Measurements from ENCODE around the gene TRIO. TPM values are rescaled to one million over a fixed set of nuclear protein-coding genes. Genes with fewer than 3 reads are reported as not detected.

TRIO gene
- polyA plus RNA-seq, 12 donors, result 152 to 272 (median 172) TPM; not detected in 1

- DNase-seq, result no peak
Measured at GRCh38 chr5:14408969-14409586, 265.9 kb downstream of the TRIO start.

GRCh38 chr5:14410068-14410393, 266.9 kb downstream of the TRIO start:
- no peak for DNase-seq

- peak; percentile 85 for DNase-seq
Measured at GRCh38 chr5:14410394-14411201, 267.5 kb downstream of the TRIO start.

- DNase-seq, result no peak
Measured at GRCh38 chr5:14411216-14411615, 268.1 kb downstream of the TRIO start.

GRCh38 chr5:14413331-14413750, 270.2 kb downstream of the TRIO start:
- no peak for DNase-seq

- DNase-seq, result no peak
Measured at GRCh38 chr5:14414007-14414406, 270.9 kb downstream of the TRIO start.

- DNase-seq, result no peak
Measured at GRCh38 chr5:14414656-14415023, 271.5 kb downstream of the TRIO start.

- no peak for DNase-seq
Measured at GRCh38 chr5:14415024-14415697, 272.0 kb downstream of the TRIO start.

GRCh38 chr5:14415698-14416074, 272.5 kb downstream of the TRIO start:
- DNase-seq, result no peak

- peak; percentile 59 for DNase-seq
Measured at GRCh38 chr5:14416621-14417275, 273.6 kb downstream of the TRIO start.

GRCh38 chr5:14417276-14417730, 274.2 kb downstream of the TRIO start:
- DNase-seq, result no peak

GRCh38 chr5:14417792-14418765, 274.9 kb downstream of the TRIO start:
- DNase-seq, result no peak

GRCh38 chr5:14419686-14420085, 276.5 kb downstream of the TRIO start:
- DNase-seq, result no peak

GRCh38 chr5:14420101-14420811, 277.1 kb downstream of the TRIO start:
- DNase-seq, result no peak

GRCh38 chr5:14421851-14422250, 278.7 kb downstream of the TRIO start:
- no peak for DNase-seq

- DNase-seq, result no peak
Measured at GRCh38 chr5:14424011-14424685, 281.0 kb downstream of the TRIO start.

- DNase-seq, result no peak
Measured at GRCh38 chr5:14425559-14425958, 282.4 kb downstream of the TRIO start.

GRCh38 chr5:14426521-14426920, 283.4 kb downstream of the TRIO start:
- DNase-seq, result no peak

- no peak for DNase-seq
Measured at GRCh38 chr5:14428302-14429081, 285.4 kb downstream of the TRIO start.
